Activated T-cell treated with anti-CD3 and anti-CD28 coated beads, Interleukin-2, amount 50 U/mL, for 4 hours (primary cell): Measurements from ENCODE around the gene KPNA3. TPM values are rescaled to one million over a fixed set of nuclear protein-coding genes. Genes with fewer than 3 reads are reported as not detected.

ENCODE experiments used
- ATAC-seq, 2 donors: fragments of 200-7000 bp; cut with Tn5 transposase; one replicate each; pipeline ENCODE4 v1.10.0; 2021
- DNase-seq: peaks from one replicate; pipeline ENCODE4 v3.0.0-alpha.2; 2020
- H3K27me3 Mint-ChIP-seq: one replicate; pipeline ENCODE4 v1.8.0; 2021; ENCODE audit warnings: low read depth, mixed read lengths
- H3K36me3 Mint-ChIP-seq: one replicate; pipeline ENCODE4 v1.8.0; 2022; ENCODE audit warnings: mixed read lengths; ENCODE audit not compliant: insufficient read depth
- H3K4me1 Mint-ChIP-seq: one replicate; pipeline ENCODE4 v1.8.0; 2021; ENCODE audit warnings: low read depth, mixed read lengths
- H3K4me3 Mint-ChIP-seq: one replicate; pipeline ENCODE4 v1.8.0; 2021; ENCODE audit warnings: mild to moderate bottlenecking, moderate library complexity, mixed read lengths
- H3K9me3 Mint-ChIP-seq: one replicate; pipeline ENCODE4 v1.8.0; 2021; ENCODE audit warnings: mixed read lengths
- total RNA-seq, 3 donors: library from RNA; stranded (reverse); gene quantifications; one replicate each; pipeline ENCODE4 v1.2.1, GENCODE V29; 2021

KPNA3 gene
- total RNA-seq, 3 donors from 2014 or later: 65.1 to 76.3 (median 72.4) TPM

- Mint-ChIP-seq H3K27me3 (no peaks in the 10 kb centered on the region), H3K4me3 (no peak overlapping the region), H3K9me3 (no peaks in the 10 kb centered on the region), H3K36me3 (peaks cover 6% of the 10 kb centered on the region), H3K4me1 (no peaks in the 10 kb centered on the region)
- DNase-seq (no peak), ATAC-seq (no peak)
Measured at GRCh38 chr13:49655906-49656305, 136.6 kb downstream of the KPNA3 start.

- Mint-ChIP-seq H3K36me3 (peaks cover 3% of the 10 kb centered on the region), H3K27me3 (no peaks in the 10 kb centered on the region), H3K4me1 (no peaks in the 10 kb centered on the region), H3K4me3 (no peak overlapping the region), H3K9me3 (no peaks in the 10 kb centered on the region)
- DNase-seq (no peak), ATAC-seq (no peak)
Measured at GRCh38 chr13:49654011-49654410, 138.5 kb downstream of the KPNA3 start.

- no peaks in the 10 kb centered on the region for H3K9me3 Mint-ChIP-seq
- no peaks in the 10 kb centered on the region for H3K4me1 Mint-ChIP-seq
- H3K36me3 Mint-ChIP-seq: peaks cover 3% of the 10 kb centered on the region
- no peak overlapping the region for H3K4me3 Mint-ChIP-seq
- H3K27me3 Mint-ChIP-seq: no peaks in the 10 kb centered on the region
- DNase-seq (no peak), ATAC-seq (no peak)
Measured at GRCh38 chr13:49653478-49653877, 139.0 kb downstream of the KPNA3 start.

GRCh38 chr13:49652355-49653305 is 139.9 kb downstream of the KPNA3 start:
- H3K4me3 Mint-ChIP-seq: no peak overlapping the region
- H3K27me3 Mint-ChIP-seq: no peaks in the 10 kb centered on the region
- ATAC-seq: peak; percentile 23 to 43
- DNase-seq: no peak
- no peaks in the 10 kb centered on the region for H3K4me1 Mint-ChIP-seq
- H3K9me3 Mint-ChIP-seq: no peaks in the 10 kb centered on the region
- H3K36me3 Mint-ChIP-seq: peaks cover 2% of the 10 kb centered on the region

GRCh38 chr13:49651570-49652354 is 140.7 kb downstream of the KPNA3 start:
- peaks cover 2% of the 10 kb centered on the region for H3K36me3 Mint-ChIP-seq
- no peak overlapping the region for H3K4me3 Mint-ChIP-seq
- DNase-seq (no peak), ATAC-seq (no peak)
- no peaks in the 10 kb centered on the region for H3K4me1 Mint-ChIP-seq
- no peaks in the 10 kb centered on the region for H3K9me3 Mint-ChIP-seq
- no peaks in the 10 kb centered on the region for H3K27me3 Mint-ChIP-seq

- Mint-ChIP-seq H3K9me3 (no peaks in the 10 kb centered on the region), H3K4me1 (peaks cover 5% of the 10 kb centered on the region), H3K4me3 (no peak overlapping the region), H3K27me3 (no peaks in the 10 kb centered on the region), H3K36me3 (no peaks in the 10 kb centered on the region)
- DNase-seq (no peak), ATAC-seq (no peak)
Measured at GRCh38 chr13:49649963-49650312, 142.5 kb downstream of the KPNA3 start.

Other genes starting within 250 kb of the KPNA3 start
- gene RCBTB1, start 207.1 kb downstream of the KPNA3 start, total RNA-seq: 10 to 100 TPM; 11.6 to 14.0 (median 11.9) TPM
- under 1 TPM; 0.10 to 0.30 (median 0.18) TPM for gene ARL11, start 164.2 kb downstream of the KPNA3 start, total RNA-seq
- 10 to 100 TPM; 36.5 to 59.1 (median 53.4) TPM for gene EBPL, start 101.2 kb downstream of the KPNA3 start, total RNA-seq
- 1 to 10 TPM; 3.6 to 4.8 (median 4.6) TPM for gene SPRYD7, start 143.7 kb upstream of the KPNA3 start, total RNA-seq
- gene TRIM13, start 204.4 kb upstream of the KPNA3 start, total RNA-seq: 10 to 100 TPM; 13.7 to 16.8 (median 15.3) TPM
- gene KCNRG, start 222.8 kb upstream of the KPNA3 start, total RNA-seq: under 1 TPM; 0.18 to 0.82 (median 0.42) TPM